ENCODE results near the gene USP24. TPM values are rescaled to one million over a fixed set of nuclear protein-coding genes. Genes with fewer than 3 reads are reported as not detected.

USP24 gene
- total RNA-seq (10 to 100 TPM; 20.8 to 45.1 (median 26.7) TPM), polyA plus RNA-seq (10 to 100 TPM; 11.3 to 21.1 (median 15.4) TPM)
- long read RNA-seq, donor 1: 0 reads
- long read RNA-seq, donor 2: 0 reads
- long read RNA-seq, donor 3: 0 reads
- long read RNA-seq, donor 4, partial matches to known transcripts: 0 of 3 reads
- long read RNA-seq, donor 4, other reads (novel, unspliced or antisense): 3 of 3 reads
- long read RNA-seq, donor 5, partial matches to known transcripts: 1 of 2 reads
- long read RNA-seq, donor 5, other reads (novel, unspliced or antisense): 1 of 2 reads
- long read RNA-seq, donor 6, partial matches to known transcripts: 0 of 3 reads
- long read RNA-seq, donor 6, other reads (novel, unspliced or antisense): 3 of 3 reads
- long read RNA-seq, donor 7: 0 reads
- long read RNA-seq, donor 8, full-length matches to known transcripts: 1 of 1 reads
- long read RNA-seq, donor 8, partial matches to known transcripts: 0 of 1 reads
- long read RNA-seq, donor 8, other reads (novel, unspliced or antisense): 0 of 1 reads
- long read RNA-seq, donor 9: 0 reads
- long read RNA-seq, donor 10, partial matches to known transcripts: 5 of 5 reads
- long read RNA-seq, donor 10, other reads (novel, unspliced or antisense): 0 of 5 reads

GRCh38 chr1:55215194-55216021, at the start of gene USP24:
Gene USP24 (minus strand): TSS chr1:55215364. CDS start chr1:55215113, 251 bp downstream.
- no peaks in the 10 kb centered on the region for H3K36me3 ChIP-seq (replicated peaks in 1 of 2)
- peak within 1 kb of the TSS; percentile 82 to 96 (median 93) for H3K27ac ChIP-seq
- H3K4me1 ChIP-seq (replicated peaks in 1 of 2): peaks cover 33 to 35% of the 10 kb centered on the region in 2 donors
- H3K9me3 ChIP-seq (replicated peaks in 1 of 3): no peaks in the 10 kb centered on the region
- H3K4me3 ChIP-seq: peak within 1 kb of the TSS; percentile 68 to 97 (median 92)
- TF ChIP-seq CTCF (IDR thresholded peaks at IDR 0.05) (no peak), POLR2A (IDR thresholded peaks at IDR 0.05) (peak; percentile 64 to 69)
- no peaks in the 10 kb centered on the region for H3K27me3 ChIP-seq
- intact Hi-C loops (cut with DNase I): no loop called here
- peak; percentile 59 to 81 (median 72) for DNase-seq
- WGBS, 4 donors: 0 to 1% (median 1%) methylated on average over 7 to 96 of the region's 96 CpGs

GRCh38 chr1:55262822-55263221, 47.7 kb upstream of the USP24 start:
- intact Hi-C loops (cut with DNase I): no loop called here
- Histone ChIP-seq H3K27ac (no peak overlapping the region), H3K4me1 (replicated peaks in 1 of 2) (no peaks in the 10 kb centered on the region), H3K9me3 (replicated peaks in 1 of 3) (no peaks in the 10 kb centered on the region), H3K36me3 (replicated peaks in 1 of 2) (no peaks in the 10 kb centered on the region), H3K27me3 (no peaks in the 10 kb centered on the region), H3K4me3 (no peak overlapping the region)
- TF ChIP-seq POLR2A (IDR thresholded peaks at IDR 0.05) (no peak), CTCF (IDR thresholded peaks at IDR 0.05) (no peak)
- 38 to 72% (median 62%) methylated on average over 1 of the region's 1 CpG for WGBS, 4 donors
- DNase-seq: no peak

GRCh38 chr1:55259911-55260609, 44.9 kb upstream of the USP24 start:
- intact Hi-C loops (cut with DNase I): no loop called here
- TF ChIP-seq POLR2A (IDR thresholded peaks at IDR 0.05): no peak
- TF ChIP-seq CTCF (IDR thresholded peaks at IDR 0.05): no peak
- no peak overlapping the region for H3K4me3 ChIP-seq
- H3K27ac ChIP-seq: no peak overlapping the region
- no peaks in the 10 kb centered on the region for H3K27me3 ChIP-seq
- 75 to 86% (median 81%) methylated on average over 7 of the region's 7 CpGs for WGBS, 4 donors
- no peak for DNase-seq
- H3K36me3 ChIP-seq (replicated peaks in 1 of 2): no peaks in the 10 kb centered on the region
- H3K9me3 ChIP-seq (replicated peaks in 1 of 3): no peaks in the 10 kb centered on the region
- H3K4me1 ChIP-seq (replicated peaks in 1 of 2): no peaks in the 10 kb centered on the region
